Stimulated activated memory B cell treated with anti-CD40 and anti-IgM and Interleukin-4, amounts not matched to agents 10 μg/mL and 1 μg/mL and 100 μg/mL, for 72 hours (primary cell): Measurements from ENCODE around the gene SMC1B.
"Not testable (repeated sequence)": the region's sequence is repeated elsewhere in the genome, so short reads cannot be mapped to it uniquely, and the experiment has no call there.

Source experiments
- ATAC-seq: fragments of 150-1000 bp; cut with Tn5 transposase; 2 replicates; pipeline ENCODE4 v1.10.0; 2021
- H3K27ac Mint-ChIP-seq: one replicate; pipeline ENCODE4 v1.8.0; 2022; ENCODE audit warnings: mild to moderate bottlenecking, mixed read lengths
- H3K27me3 Mint-ChIP-seq: one replicate; pipeline ENCODE4 v1.8.0; 2022; ENCODE audit warnings: mixed read lengths
- H3K36me3 Mint-ChIP-seq: one replicate; pipeline ENCODE4 v1.8.0; 2022; ENCODE audit warnings: mixed read lengths
- H3K4me1 Mint-ChIP-seq: one replicate; pipeline ENCODE4 v1.8.0; 2022; ENCODE audit warnings: mixed read lengths
- H3K4me3 Mint-ChIP-seq: one replicate; pipeline ENCODE4 v1.8.0; 2022; ENCODE audit warnings: mild to moderate bottlenecking, moderate library complexity, mixed read lengths
- H3K9me3 Mint-ChIP-seq: one replicate; pipeline ENCODE4 v1.8.0; 2022; ENCODE audit warnings: mixed read lengths

The SMC1B gene

DNA sequence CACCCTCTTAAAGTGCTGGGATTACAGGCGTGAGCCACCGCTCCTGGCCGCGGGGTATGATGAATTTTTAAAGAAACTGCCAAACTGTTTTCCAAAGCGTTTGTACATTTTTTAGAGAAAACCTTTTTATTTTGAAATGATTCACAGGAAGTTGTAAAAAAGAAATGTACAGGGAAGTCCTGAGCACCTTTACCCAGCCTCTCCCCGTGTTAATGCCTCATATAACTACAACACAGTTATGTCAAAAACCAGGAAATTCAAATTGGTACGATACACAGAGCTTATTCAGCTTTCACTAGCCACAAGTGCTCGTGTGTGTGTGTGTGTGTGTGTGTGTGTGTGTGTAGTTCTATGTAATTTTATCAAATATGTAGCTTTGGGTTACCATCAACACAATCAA lies 110.6 kb downstream of the SMC1B start:
- Mint-ChIP-seq H3K4me1 (peaks cover 6% of the 10 kb centered on the region), H3K9me3 (no peaks in the 10 kb centered on the region), H3K36me3 (no peaks in the 10 kb centered on the region), H3K27ac (no peak overlapping the region), H3K4me3 (no peak overlapping the region), H3K27me3 (no peaks in the 10 kb centered on the region)
- no peak for ATAC-seq

DNA sequence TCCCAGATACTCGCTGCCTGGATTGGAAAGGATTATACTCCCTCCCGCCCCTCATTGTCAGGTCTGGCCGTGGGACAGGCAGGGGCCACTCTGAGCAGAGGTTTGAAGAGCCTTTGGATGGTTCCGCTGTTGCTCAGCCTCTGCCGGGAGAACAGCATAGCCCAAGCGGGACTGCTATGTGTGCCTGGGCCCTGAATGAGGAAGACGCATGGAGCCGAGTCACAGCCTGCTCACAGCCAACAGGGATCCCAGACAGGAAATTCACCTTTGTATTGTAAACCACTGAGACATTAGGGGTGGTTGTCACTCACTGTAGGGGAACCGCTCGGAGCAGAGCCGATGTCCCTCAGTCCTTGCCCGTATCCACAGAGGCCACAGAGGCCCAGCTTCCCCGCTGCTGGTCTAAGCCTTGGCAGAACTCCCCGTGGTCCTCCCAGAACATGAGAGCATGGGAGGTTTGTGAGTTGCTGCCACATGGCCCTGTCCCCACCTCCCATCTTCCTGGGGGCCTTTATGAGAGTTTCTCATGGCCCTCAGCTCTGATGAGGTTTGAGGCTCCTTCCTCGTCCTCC lies 114.4 kb downstream of the SMC1B start:
- Mint-ChIP-seq H3K36me3 (no peaks in the 10 kb centered on the region), H3K27me3 (no peaks in the 10 kb centered on the region), H3K4me3 (no peak overlapping the region), H3K27ac (peak overlapping the region; percentile 19), H3K9me3 (no peaks in the 10 kb centered on the region), H3K4me1 (peaks cover 15% of the 10 kb centered on the region)
- no peak for ATAC-seq

GRCh38 chr22:45296628-45297297 lies 116.6 kb downstream of the SMC1B start:
- Mint-ChIP-seq H3K4me3 (no peak overlapping the region), H3K36me3 (no peaks in the 10 kb centered on the region), H3K4me1 (peaks cover 10% of the 10 kb centered on the region), H3K27ac (peak overlapping the region; percentile 84), H3K9me3 (no peaks in the 10 kb centered on the region), H3K27me3 (no peaks in the 10 kb centered on the region)
- peak; percentile 77 for ATAC-seq

GRCh38 chr22:45295492-45295891 lies 117.9 kb downstream of the SMC1B start:
- H3K36me3 Mint-ChIP-seq = no peaks in the 10 kb centered on the region
- no peak overlapping the region for H3K4me3 Mint-ChIP-seq
- H3K27me3 Mint-ChIP-seq = no peaks in the 10 kb centered on the region
- H3K4me1 Mint-ChIP-seq = peaks cover 9% of the 10 kb centered on the region
- H3K27ac Mint-ChIP-seq = no peak overlapping the region
- ATAC-seq = no peak
- H3K9me3 Mint-ChIP-seq = no peaks in the 10 kb centered on the region

DNA sequence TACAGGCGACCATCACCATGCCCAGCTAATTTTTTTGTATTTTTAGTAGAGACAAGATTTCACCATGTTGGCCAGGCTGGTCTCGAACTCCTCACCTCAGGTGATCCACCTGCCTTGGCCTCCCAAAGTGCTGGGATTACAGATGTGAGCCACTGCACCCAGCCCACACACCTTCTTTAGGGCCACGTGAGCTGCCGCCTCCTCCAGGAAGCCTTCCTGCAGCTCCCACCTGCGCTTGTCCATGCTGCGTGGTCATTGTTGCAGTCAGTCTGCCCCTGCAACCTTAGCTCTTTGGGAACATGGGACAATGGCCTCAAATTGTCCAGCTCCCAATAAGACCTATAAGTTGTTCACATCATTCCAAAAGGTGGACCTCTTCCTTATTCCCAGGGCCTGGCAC lies 118.4 kb downstream of the SMC1B start:
- H3K27ac Mint-ChIP-seq = peak overlapping the region; percentile 9
- ATAC-seq = not testable (repeated sequence)

More for the DNA sequence above, 118.4 kb downstream of the SMC1B start:
- not testable (repeated sequence) for H3K4me1 Mint-ChIP-seq, H3K4me3 Mint-ChIP-seq, H3K36me3 Mint-ChIP-seq, H3K27me3 Mint-ChIP-seq, H3K9me3 Mint-ChIP-seq
